Left ventricle myocardium inferior (tissue), 1 donor: ENCODE measurements around the gene AKR1C8. TPM values are rescaled to one million over a fixed set of nuclear protein-coding genes. Genes with fewer than 3 reads are reported as not detected.

Source experiments
- DNase-seq: peaks from one replicate; pipeline ENCODE4 v3.0.0-alpha.2; 2020
- H3K27ac ChIP-seq: fragments of 200-600 bp; replicated peaks from 2 replicates; pipeline ENCODE4 v1.8.0; 2021
- H3K27me3 ChIP-seq: fragments of 200-600 bp; 2 replicates; pipeline ENCODE4 v1.8.0; 2021; ENCODE audit warnings: low read depth
- H3K36me3 ChIP-seq: fragments of 200-600 bp; 2 replicates; pipeline ENCODE4 v1.8.0; 2021
- H3K4me1 ChIP-seq: fragments of 200-600 bp; 2 replicates; pipeline ENCODE4 v1.8.0; 2021
- H3K4me3 ChIP-seq: fragments of 200-600 bp; 2 replicates; pipeline ENCODE4 v1.8.0; 2021; ENCODE audit warnings: mild to moderate bottlenecking, moderate library complexity
- H3K9me3 ChIP-seq: fragments of 200-600 bp; replicated peaks from 2 replicates; pipeline ENCODE4 v1.8.0; 2021
- CTCF ChIP-seq: fragments of 200-600 bp; IDR thresholded peaks from 2 replicates; pipeline ENCODE4 v1.8.0; 2021; ENCODE audit warnings: antibody characterized with exemption, mild to moderate bottlenecking, borderline replicate concordance
- intact Hi-C: fragments of 100-400 bp; cut with micrococcal nuclease; formaldehyde crosslinking; loops from one replicate; pipeline ENCODE4 v1.11.0; 2022
- total RNA-seq: library from RNA; stranded (reverse); fragmentation: NEBNext Ultra II Directional; extraction: Animal tissue kit (Norgen Biotek cat#: 25700); gene quantifications from one replicate; pipeline ENCODE4 v1.2.1, GENCODE V29; 2021
- donor health status: DM: no; HTN: yes; CAD: no; lungs with severe emphysema.

AKR1C8 gene
- total RNA-seq, 1 donor from 2014 or later: 0.22 TPM

GRCh38 chr10:5108658-5109416 lies 76.1 kb downstream of the AKR1C8 start:
- Histone ChIP-seq H3K27me3 (no peaks in the 10 kb centered on the region), H3K4me1 (no peaks in the 10 kb centered on the region), H3K4me3 (no peak overlapping the region), H3K36me3 (peaks cover 43% of the 10 kb centered on the region), H3K9me3 (no peaks in the 10 kb centered on the region), H3K27ac (no peak overlapping the region)
- TF ChIP-seq CTCF: no peak
- intact Hi-C loops: no loop called here
- no peak for DNase-seq

GRCh38 chr10:5107860-5108526 lies 77.0 kb downstream of the AKR1C8 start:
- H3K4me3 ChIP-seq: no peak overlapping the region
- intact Hi-C loops: no loop called here
- peaks cover 51% of the 10 kb centered on the region for H3K36me3 ChIP-seq
- H3K4me1 ChIP-seq: no peaks in the 10 kb centered on the region
- no peak for TF ChIP-seq CTCF
- no peak for DNase-seq
- no peaks in the 10 kb centered on the region for H3K27me3 ChIP-seq
- no peak overlapping the region for H3K27ac ChIP-seq
- H3K9me3 ChIP-seq: no peaks in the 10 kb centered on the region

GRCh38 chr10:5106553-5106952 lies 78.4 kb downstream of the AKR1C8 start:
- Histone ChIP-seq H3K36me3 (peaks cover 63% of the 10 kb centered on the region), H3K4me1 (no peaks in the 10 kb centered on the region)
- intact Hi-C loops: no loop called here

GRCh38 chr10:5105626-5106025 lies 79.3 kb downstream of the AKR1C8 start:
- intact Hi-C loops: no loop called here
- H3K36me3 ChIP-seq: peaks cover 70% of the 10 kb centered on the region
- H3K4me3 ChIP-seq: no peak overlapping the region

More at GRCh38 chr10:5106553-5106952, 78.4 kb downstream of the AKR1C8 start:
- no peaks in the 10 kb centered on the region for H3K9me3 ChIP-seq
- H3K4me3 ChIP-seq: no peak overlapping the region
- H3K27me3 ChIP-seq: no peaks in the 10 kb centered on the region
- no peak for DNase-seq
- no peak overlapping the region for H3K27ac ChIP-seq
- TF ChIP-seq CTCF: no peak

More at GRCh38 chr10:5105626-5106025, 79.3 kb downstream of the AKR1C8 start:
- Histone ChIP-seq H3K27ac (no peak overlapping the region), H3K9me3 (no peaks in the 10 kb centered on the region), H3K4me1 (no peaks in the 10 kb centered on the region), H3K27me3 (no peaks in the 10 kb centered on the region)
- DNase-seq: no peak
- no peak for TF ChIP-seq CTCF

Other genes starting within 250 kb of the AKR1C8 start
- 34.1 TPM for gene AKR1C1, start 221.7 kb downstream of the AKR1C8 start, total RNA-seq
- gene AKR1C2, start 181.3 kb downstream of the AKR1C8 start, total RNA-seq: 17.5 TPM
- 27.1 TPM for gene AKR1C3, start 90.7 kb downstream of the AKR1C8 start, total RNA-seq
- not detected for gene AKR1C4, start 11.7 kb upstream of the AKR1C8 start, total RNA-seq
- gene UCN3, start 179.8 kb upstream of the AKR1C8 start, total RNA-seq: not detected
- 0.36 TPM for gene TUBAL3, start 219.7 kb upstream of the AKR1C8 start, total RNA-seq
- 11.3 TPM for gene NET1, start 227.4 kb upstream of the AKR1C8 start, total RNA-seq